ENCODE results near the gene TMEM272. TPM values are rescaled to one million over a fixed set of nuclear protein-coding genes. Genes with fewer than 3 reads are reported as not detected.

The TMEM272 gene
- total and polyA plus RNA-seq, 2 donors (not counting 3 experiments of a cell fraction or from before 2014, with no cell fraction given) = not detected

DNA sequence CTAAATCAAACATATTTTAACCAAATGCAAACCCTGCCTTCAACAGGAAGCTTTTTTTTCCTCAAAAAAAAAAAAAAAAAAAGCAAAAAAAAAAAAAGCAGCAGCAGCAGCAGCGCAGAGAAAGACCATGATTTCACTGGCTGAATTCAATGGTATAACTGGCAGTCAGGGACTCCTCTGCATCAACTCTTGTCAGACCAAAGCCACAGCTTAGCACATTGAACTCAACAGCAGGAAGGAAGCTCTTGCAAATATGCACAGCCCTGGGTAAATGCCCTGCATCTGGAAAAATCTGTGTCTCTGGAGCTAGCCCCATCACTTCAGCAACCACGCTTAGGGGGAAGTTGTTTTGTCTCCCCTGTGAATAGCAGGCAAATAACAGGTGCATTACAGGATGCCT, 23.4 kb downstream of the TMEM272 start:
- dilution Hi-C loops (cut with MboI; ENCODE audit: extremely low pct_ligation_motif_present, low sequenced_read_pairs) = no loop called here
- POLR2A ChIA-PET = interaction anchor here (0.6 kb wide), 1 partner anchor 48 kb away, joined by 6 read pairs; no protein-coding TSS in a partner anchor

More for the DNA sequence above, 23.4 kb downstream of the TMEM272 start:
- no peak for DNase-seq (ENCODE audit: low read depth, low spot score)
- H3K4me1 ChIP-seq (ENCODE audit: control insufficient read depth, extremely low read depth, insufficient read depth, low read length) = no peaks in the 10 kb centered on the region
- peaks cover 14 to 22% of the 10 kb centered on the region in 2 experiments for H3K27me3 ChIP-seq (ENCODE audit: control insufficient read depth in 2 of 2, insufficient read depth in 2 of 2, low read length in 2 of 2)
- H3K36me3 ChIP-seq (ENCODE audit: control insufficient read depth in 2 of 2, extremely low read depth in 1 of 2, insufficient read depth in 2 of 2, low read length in 2 of 2) = no peaks in the 10 kb centered on the region
- H3K9me1 ChIP-seq (replicated peaks; ENCODE audit: control insufficient read depth, extremely low read depth, insufficient read depth, low read length) = no peaks in the 10 kb centered on the region
- H2AFZ ChIP-seq (ENCODE audit: low read depth, low read length) = no peak overlapping the region
- CTCF ChIA-PET = interaction anchor here (1.2 kb wide), 1 partner anchor 24 kb away, joined by 5 read pairs; the partner anchor contains the start of gene TMEM272
- BruUV-seq (replicated peaks) = no TSS peak
- FAIRE-seq = no peak
- H3K9ac ChIP-seq (replicated peaks; ENCODE audit: extremely low read depth, insufficient read depth, low read length) = no peak overlapping the region
- intact Hi-C loops (cut with micrococcal nuclease) = no loop called here
- H4K20me1 ChIP-seq (replicated peaks; ENCODE audit: control insufficient read depth, extremely low read depth, insufficient read depth, low read length) = no peaks in the 10 kb centered on the region
- TF ChIP-seq EZH2 (IDR thresholded peaks at IDR 0.05; ENCODE audit: borderline replicate concordance, low read depth, low read length, severe bottlenecking) (no peak), FOS (IDR thresholded peaks at IDR 0.05; ENCODE audit: borderline replicate concordance, insufficient read depth, low read length) (no peak), JUN (IDR thresholded peaks at IDR 0.05; ENCODE audit: borderline replicate concordance, insufficient read depth, insufficient read length, low read depth) (no peak), POLR2A (IDR thresholded peaks at IDR 0.05; ENCODE audit: low read depth, low read length) (no peak), MYC (IDR thresholded peaks at IDR 0.05; ENCODE audit: low read depth, low read length) (no peak), GATA2 (IDR thresholded peaks at IDR 0.05; ENCODE audit: insufficient read depth, insufficient read length, low read depth, low read length) (no peak), POLR2AphosphoS5 (IDR thresholded peaks at IDR 0.05; ENCODE audit: insufficient read depth, low read depth, low read length) (no peak)
- TF ChIP-seq, protein P1, sequence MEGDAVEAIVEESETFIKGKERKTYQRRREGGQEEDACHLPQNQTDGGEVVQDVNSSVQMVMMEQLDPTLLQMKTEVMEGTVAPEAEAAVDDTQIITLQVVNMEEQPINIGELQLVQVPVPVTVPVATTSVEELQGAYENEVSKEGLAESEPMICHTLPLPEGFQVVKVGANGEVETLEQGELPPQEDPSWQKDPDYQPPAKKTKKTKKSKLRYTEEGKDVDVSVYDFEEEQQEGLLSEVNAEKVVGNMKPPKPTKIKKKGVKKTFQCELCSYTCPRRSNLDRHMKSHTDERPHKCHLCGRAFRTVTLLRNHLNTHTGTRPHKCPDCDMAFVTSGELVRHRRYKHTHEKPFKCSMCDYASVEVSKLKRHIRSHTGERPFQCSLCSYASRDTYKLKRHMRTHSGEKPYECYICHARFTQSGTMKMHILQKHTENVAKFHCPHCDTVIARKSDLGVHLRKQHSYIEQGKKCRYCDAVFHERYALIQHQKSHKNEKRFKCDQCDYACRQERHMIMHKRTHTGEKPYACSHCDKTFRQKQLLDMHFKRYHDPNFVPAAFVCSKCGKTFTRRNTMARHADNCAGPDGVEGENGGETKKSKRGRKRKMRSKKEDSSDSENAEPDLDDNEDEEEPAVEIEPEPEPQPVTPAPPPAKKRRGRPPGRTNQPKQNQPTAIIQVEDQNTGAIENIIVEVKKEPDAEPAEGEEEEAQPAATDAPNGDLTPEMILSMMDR (IDR thresholded peaks at IDR 0.05; ENCODE audit: extremely low read depth in 1 of 2, insufficient read depth in 1 of 2, low read depth in 1 of 2, low read length in 2 of 2) = no peak
- TF ChIP-seq, protein P2, sequence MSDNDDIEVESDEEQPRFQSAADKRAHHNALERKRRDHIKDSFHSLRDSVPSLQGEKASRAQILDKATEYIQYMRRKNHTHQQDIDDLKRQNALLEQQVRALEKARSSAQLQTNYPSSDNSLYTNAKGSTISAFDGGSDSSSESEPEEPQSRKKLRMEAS (IDR thresholded peaks at IDR 0.05; ENCODE audit: insufficient read depth, insufficient read length) = no peak
- no peaks in the 10 kb centered on the region for H3K9me3 ChIP-seq (replicated peaks; ENCODE audit: control insufficient read depth, insufficient read depth, low read length)
- H3K27ac ChIP-seq (ENCODE audit: insufficient read depth, low read depth, low read length) = no peak overlapping the region
- no peak overlapping the region for H3K4me2 ChIP-seq (ENCODE audit: insufficient read depth, low read length)
- H3K4me3 ChIP-seq (replicated peaks in 1 of 3; ENCODE audit: insufficient read depth in 1 of 3, low read depth in 1 of 3, low read length in 3 of 3) = no peak overlapping the region
- H3K79me2 ChIP-seq (ENCODE audit: control insufficient read depth, insufficient read depth, low read length) = no peaks in the 10 kb centered on the region

Measured in endothelial cell of umbilical vein (primary cell).